Bone marrow (tissue), 2 donors: Measurements from ENCODE around the gene MOCS2.

Experiments
- DNase-seq, 2 donors: peaks; one replicate each; lab custom pipeline; 2025; lab: John Stamatoyannopoulos, UW

The MOCS2 gene

GRCh38 chr5:53092242-53092641, 17.3 kb downstream of the MOCS2 start:
- no peak for DNase-seq

- no peak for DNase-seq
Observed at GRCh38 chr5:53091289-53091688, 18.3 kb downstream of the MOCS2 start.

- no peak for DNase-seq
Observed at GRCh38 chr5:53090229-53090628, 19.3 kb downstream of the MOCS2 start.

- no peak for DNase-seq
Observed at GRCh38 chr5:53089481-53089991, 20.0 kb downstream of the MOCS2 start.

- DNase-seq, result no peak
Observed at GRCh38 chr5:53087621-53088121, 21.9 kb downstream of the MOCS2 start.

GRCh38 chr5:53087171-53087570, 22.4 kb downstream of the MOCS2 start:
- DNase-seq, result no peak

- no peak for DNase-seq
Observed at GRCh38 chr5:53084546-53085255, 24.9 kb downstream of the MOCS2 start.

GRCh38 chr5:53083927-53084326, 25.6 kb downstream of the MOCS2 start:
- DNase-seq, result no peak

- DNase-seq, result no peak
Observed at GRCh38 chr5:53080271-53080670, 29.3 kb downstream of the MOCS2 start.

GRCh38 chr5:53076014-53076583, 33.5 kb downstream of the MOCS2 start:
- no peak for DNase-seq

GRCh38 chr5:53073348-53073747, 36.2 kb downstream of the MOCS2 start:
- no peak for DNase-seq

- no peak for DNase-seq
Observed at GRCh38 chr5:53071738-53072137, 37.8 kb downstream of the MOCS2 start.

- DNase-seq, result no peak
Observed at GRCh38 chr5:53071298-53071697, 38.3 kb downstream of the MOCS2 start.

- no peak for DNase-seq
Observed at GRCh38 chr5:53069626-53070025, 39.9 kb downstream of the MOCS2 start.

- no peak for DNase-seq
Observed at GRCh38 chr5:53068291-53068836, 41.2 kb downstream of the MOCS2 start.

- no peak for DNase-seq
Observed at GRCh38 chr5:53067641-53068040, 41.9 kb downstream of the MOCS2 start.

GRCh38 chr5:53066088-53066487, 43.5 kb downstream of the MOCS2 start:
- no peak for DNase-seq

GRCh38 chr5:53063791-53064190, 45.8 kb downstream of the MOCS2 start:
- no peak for DNase-seq

GRCh38 chr5:53063176-53063575, 46.4 kb downstream of the MOCS2 start:
- no peak for DNase-seq

GRCh38 chr5:53059281-53059680, 50.3 kb downstream of the MOCS2 start:
- no peak for DNase-seq

- no peak for DNase-seq
Observed at GRCh38 chr5:53055365-53055764, 54.2 kb downstream of the MOCS2 start.

- no peak for DNase-seq
Observed at GRCh38 chr5:53053364-53053763, 56.2 kb downstream of the MOCS2 start.

GRCh38 chr5:53052499-53052898, 57.1 kb downstream of the MOCS2 start:
- no peak for DNase-seq
